ENCODE measurements around the gene IFT122. TPM values are rescaled to one million over a fixed set of nuclear protein-coding genes. Genes with fewer than 3 reads are reported as not detected.
"Not testable (repeated sequence)": the region's sequence is repeated elsewhere in the genome, so short reads cannot be mapped to it uniquely, and the experiment has no call there.

Gene IFT122
- total RNA-seq, 1 donor = 42.3 TPM

DNA sequence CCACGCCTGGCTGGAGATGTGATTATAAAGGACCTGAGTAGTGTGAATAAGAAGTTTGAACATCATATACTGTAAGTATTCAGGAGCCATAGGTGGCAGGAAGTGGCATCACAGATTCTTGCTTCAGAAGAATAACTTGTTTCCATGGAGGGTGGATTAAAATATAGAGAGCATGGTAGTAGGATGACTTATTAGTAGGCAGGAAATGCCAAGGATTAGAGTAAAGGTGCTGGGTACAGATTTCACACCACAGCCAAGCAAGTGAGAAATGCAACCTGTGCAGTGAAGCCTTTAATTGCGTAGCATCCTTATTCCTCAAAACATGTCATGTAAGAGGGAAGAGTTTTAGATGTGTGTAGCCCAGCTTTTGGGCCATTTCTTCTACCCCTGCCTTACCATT, 30.8 kb downstream of the IFT122 start:
- DNase-seq (ENCODE audit: low read depth in 2 of 3, low spot score in 2 of 3) = no peak

DNA sequence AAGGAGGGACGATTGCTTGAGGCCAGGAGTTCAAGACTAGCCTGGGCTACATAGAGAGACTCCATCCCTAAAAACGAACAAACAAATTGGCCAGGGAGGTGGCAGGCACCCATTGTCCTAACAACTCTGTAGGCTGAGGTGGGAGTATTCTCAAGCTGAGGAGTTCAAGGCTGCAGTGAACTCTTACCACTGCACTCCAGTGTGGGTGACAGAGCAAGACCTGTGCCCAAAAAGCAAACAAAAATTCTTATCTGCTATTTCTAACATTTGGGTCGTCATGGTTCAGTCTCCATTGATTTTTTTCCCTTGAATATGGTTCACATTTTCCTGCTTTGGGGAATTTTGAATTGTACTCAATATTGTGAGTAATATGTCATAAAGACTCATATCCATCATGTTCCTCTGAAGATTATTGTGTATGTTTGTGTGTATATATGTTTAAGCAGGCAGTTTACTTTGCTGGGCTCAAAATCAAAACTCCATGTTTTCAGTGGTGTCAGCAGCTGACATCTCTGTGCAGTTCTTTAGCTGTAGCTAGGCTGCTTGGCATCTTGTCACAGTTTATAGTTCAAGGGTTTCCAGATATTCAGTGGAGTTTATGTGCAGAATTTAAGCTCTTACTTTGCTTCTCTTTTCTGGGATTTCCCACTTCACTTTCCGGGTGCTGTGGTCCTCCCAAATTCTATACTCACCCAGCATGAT, 33.2 kb downstream of the IFT122 start:
- no peak for DNase-seq (ENCODE audit: low read depth in 2 of 3, low spot score in 2 of 3)

DNA sequence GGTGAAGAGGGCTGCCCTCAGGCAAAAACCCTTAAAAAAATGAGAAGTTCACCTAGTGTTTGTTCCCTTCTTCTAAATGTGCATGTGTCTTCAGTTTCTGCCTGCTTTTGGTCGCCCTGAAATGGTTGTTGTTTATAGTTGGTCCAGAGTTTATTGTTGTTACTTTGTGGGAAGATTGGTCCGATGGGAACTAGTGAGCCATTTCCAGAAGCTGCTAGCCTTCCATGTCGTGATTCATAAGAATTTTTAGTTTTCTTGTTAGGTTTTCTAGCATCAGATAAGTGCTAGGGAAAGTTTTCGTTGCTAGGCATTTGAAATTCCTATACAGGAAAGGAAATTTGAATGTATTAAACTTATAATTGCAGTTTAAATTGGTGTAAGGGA, 33.7 kb downstream of the IFT122 start:
- no peak for DNase-seq (ENCODE audit: low read depth in 2 of 3, low spot score in 2 of 3)

DNA sequence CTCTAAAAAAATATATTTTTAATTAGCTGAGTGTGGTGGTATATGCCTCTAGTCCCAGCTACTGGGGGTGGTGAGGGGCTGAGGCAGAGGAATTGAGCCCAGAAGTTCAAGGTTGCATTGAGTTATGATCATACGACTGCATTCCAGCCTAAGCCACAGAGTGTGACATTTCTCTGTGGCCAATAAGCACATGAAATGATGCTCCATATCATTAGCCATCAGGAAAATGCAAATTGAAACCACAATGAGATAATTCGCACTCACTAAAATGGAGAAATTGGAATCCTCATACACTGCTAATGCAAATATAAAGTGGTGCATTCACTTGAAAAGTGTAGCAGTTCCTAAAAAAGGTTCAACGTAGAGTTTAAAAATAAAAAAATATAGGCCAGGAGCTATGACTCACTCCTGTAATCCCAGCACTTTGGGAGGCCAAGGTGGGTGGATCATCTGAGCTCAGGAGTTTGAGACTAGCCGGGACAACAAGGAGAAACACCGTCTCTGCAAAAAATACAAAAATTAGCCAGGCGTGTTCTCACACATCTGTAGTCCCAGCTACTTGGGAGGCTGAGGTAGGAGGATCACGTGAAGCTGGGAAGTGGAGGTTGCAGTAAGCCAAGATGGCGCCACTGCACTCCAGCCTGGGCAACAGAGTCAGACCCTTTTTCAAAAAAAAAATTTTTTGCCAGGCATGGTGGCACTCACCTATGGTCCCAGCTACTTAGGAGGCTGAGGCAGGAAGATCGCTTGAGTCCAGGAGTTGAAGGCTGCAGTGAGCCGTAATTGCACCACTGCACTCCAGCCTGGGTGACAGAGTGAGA, 35.2 kb downstream of the IFT122 start:
- no peak for DNase-seq (ENCODE audit: low read depth in 2 of 3, low spot score in 2 of 3)

DNA sequence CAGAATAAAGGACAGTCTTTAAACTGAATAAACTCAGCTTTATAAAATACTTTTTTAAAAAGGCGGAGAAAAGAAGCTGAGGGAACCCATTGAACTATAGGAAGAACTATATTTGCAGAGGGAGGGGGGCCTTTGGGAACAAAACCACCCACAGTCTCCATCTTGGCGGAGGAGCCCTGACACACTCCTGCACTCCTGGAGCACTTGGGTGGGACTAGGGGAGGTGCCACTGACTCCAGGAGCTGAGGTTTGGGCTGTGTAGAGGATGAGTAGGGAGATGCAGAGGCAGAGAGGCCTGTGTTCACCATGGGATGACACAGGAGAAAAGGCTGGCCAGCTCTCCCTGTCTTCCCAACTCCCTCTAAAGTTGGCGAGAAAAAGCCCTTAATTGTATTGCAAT, 35.8 kb downstream of the IFT122 start:
- no peak for DNase-seq (ENCODE audit: low read depth in 2 of 3, low spot score in 2 of 3)

DNA sequence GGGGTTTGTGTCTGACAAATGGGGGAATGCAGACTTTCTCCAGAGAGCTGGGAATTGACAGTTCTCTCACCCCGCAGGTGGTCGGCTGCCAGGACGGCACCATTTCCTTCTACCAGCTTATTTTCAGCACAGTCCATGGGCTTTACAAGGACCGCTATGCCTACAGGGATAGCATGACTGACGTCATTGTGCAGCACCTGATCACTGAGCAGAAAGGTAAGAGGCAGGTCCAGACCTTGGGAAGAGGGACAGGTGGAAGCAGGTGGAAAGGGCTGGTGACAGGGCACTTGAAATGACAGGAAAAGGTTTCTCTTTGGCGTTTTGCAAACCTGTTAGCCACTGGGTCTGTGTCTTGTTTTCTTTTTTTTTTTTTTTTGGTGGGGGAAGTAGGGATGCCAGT, 36.6 kb downstream of the IFT122 start:
- no peak for DNase-seq (ENCODE audit: low read depth in 2 of 3, low spot score in 2 of 3)

DNA sequence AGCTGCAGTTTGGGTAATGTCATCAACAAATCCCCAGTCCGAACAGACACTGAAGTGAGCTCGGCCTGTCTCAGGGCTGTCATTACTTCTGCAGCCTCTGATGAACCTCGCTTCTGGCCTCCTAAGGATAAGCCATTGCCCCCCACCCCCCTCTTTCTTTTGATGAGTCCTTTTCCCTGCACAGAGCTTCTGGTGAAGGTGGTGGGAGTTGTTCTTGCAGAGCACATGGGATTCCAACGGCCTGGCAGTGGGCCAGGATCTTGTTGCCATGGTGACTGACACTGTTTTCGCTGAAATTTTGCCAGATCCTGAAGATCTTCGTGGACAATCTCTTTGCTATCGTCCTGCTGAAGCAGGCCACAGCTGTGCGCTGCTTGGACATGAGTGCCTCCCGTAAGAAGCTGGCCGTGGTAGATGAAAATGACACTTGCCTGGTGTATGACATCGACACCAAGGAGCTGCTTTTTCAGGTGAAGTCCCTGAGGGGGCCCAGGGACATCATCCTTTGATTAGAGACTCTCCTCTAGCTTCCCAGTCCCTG, 41.3 kb downstream of the IFT122 start:
- not testable (repeated sequence) for DNase-seq (ENCODE audit: low read depth in 2 of 3, low spot score in 2 of 3)

DNA sequence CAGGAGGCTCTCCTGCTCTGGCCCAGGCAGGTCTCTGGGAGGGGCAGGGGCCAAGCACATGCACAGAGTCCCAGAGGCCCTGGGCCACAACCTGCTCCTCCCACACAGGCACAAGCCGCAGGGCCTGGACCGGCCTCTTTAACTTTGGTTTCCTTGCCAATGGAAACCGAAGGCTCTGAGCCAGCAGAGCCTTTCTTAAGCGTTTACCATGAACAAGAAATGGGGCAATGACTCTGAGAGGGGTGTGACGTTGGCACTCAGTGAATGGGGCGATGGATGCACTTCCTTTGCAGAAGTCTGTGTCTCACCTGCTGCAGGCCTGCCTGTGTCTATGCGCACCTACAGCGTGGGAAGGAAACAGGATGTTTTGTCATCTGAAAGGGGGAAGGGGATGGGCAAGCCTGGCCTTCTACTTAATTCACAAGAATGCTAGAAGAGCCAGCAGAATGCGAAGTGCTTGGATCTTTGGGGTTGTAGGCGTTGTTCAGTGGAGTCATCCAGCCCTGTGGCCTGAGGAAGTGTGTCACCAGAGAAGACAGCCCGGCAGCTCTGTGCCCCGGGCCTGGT, 41.8 kb downstream of the IFT122 start:
- peak in 1 of 3 donors; percentile 21 for DNase-seq (ENCODE audit: low read depth in 2 of 3, low spot score in 2 of 3)

DNA sequence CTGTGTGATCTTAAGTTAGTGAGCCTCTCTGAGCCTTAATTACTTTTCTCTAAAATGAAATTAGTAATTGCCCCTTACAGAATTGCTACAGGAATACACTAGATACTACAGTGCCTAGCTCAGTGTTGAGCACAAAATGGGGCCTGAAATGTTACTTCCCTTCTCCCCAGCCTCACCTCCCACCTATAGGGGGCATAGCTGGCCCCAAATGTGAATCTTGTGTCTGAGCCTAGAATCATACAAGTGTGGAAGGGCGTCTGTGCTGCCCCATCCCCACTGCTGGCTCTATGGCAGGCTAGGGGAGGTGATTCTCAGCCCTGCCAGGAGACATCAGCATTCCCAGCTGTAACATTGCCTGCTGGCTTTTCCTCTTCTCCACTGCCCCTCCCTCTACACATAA, 42.7 kb downstream of the IFT122 start:
- no peak for DNase-seq (ENCODE audit: low read depth in 2 of 3, low spot score in 2 of 3)

DNA sequence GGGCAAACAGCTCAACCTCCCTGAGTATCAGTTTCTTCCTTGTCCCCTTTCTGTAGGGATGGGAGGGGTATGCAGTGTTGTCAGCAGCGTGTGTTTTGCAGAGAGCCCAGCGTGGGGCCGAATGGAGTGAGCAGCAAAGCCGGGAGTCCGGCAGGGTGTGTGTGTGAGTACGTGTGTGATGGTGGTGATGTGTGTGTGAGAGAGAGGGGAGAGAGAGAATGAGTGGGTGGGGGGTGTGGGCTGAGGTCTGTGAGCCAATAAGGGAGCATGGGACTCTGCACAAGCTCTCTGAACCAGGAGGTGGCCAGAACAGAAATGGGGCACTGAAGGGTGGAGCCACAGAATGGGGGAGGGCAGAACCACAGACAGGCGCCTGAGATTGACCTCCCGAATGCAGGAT, 43.8 kb downstream of the IFT122 start:
- DNase-seq (ENCODE audit: low read depth in 2 of 3, low spot score in 2 of 3) = no peak

DNA sequence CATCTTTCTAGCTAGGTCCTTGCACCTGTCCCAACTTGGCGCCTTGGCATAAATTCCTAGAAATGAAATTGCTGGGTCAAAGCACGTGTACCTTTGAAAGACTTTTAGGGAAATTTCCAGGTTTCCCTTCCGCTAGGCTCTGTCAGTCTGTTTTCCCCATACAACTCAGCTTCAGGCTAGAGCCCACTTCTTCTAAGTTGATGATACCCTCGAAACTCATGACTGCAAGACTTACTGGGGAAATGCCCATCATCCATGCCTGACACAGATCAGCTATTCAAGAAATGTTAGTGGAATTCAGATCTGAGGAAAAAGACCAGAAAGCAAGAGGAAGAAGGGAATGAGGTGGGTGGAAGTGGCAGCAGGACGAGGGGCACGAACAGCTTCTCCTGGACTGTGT, 45.1 kb downstream of the IFT122 start:
- DNase-seq (ENCODE audit: low read depth in 2 of 3, low spot score in 2 of 3) = not testable (repeated sequence)

DNA sequence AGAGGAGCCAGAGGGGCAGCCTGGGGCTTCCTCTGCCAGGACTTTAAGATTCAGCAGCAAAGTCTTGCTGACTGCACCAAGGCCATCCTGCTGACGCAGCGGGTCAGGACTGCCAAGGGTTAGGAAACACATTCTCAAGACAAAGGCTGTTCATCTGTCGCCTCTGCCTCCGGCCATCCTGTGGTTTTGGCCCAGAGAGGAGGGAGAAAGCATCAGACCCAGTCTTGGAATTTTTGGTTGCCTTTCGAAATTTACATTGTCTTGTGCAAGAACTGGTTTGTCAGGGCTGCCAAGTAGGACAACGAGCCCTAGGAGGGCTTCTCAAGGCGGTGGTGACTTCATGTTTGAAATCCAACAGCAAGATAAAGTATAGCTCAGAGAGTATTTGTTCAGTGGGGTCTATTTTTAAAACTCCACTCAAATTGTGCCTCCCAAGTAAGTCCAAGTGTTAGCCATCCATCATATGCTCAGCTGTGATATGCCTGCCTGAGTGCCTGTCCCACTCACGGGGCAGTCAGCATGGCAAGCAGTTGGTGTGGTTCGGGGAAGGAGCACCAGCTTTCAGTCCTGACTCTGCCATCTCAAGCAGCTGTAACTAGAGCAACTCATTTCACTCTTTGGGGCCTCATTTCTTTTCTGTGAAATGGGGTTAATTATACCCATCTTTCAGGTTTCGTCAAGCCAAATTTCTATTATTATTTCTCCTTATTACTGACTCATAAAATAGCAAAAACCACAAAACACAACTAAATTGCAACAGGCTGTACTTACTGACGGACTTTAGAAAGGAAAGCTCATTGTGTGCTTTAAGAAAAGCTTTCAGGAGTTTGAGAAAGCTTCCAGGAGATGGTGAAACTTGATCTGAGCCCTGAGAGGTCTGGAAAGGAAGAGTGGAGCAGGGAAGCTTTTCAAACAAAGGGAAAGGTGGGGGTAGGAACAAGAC, 46.0 kb downstream of the IFT122 start:
- DNase-seq (ENCODE audit: low read depth in 2 of 3, low spot score in 2 of 3) = no peak

DNA sequence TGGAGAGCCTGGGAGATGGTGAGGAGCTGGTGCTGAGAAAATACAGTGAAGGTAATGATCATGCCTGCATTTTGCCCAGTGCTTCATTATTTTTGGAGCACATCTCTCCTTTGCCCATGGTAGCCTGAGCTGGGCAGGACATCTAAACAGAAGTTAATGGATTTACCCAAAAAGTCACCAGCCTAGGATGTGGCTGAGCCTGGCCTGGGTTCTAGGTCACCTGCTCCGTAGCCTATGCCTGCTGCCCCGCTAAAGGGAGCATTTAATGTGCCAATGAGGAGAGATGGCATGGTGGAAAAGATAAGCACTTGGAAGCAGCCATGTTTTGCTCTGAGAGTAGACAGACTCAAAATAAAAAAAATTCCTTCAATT, 46.6 kb downstream of the IFT122 start:
- DNase-seq (ENCODE audit: low read depth in 2 of 3, low spot score in 2 of 3) = no peak

DNA sequence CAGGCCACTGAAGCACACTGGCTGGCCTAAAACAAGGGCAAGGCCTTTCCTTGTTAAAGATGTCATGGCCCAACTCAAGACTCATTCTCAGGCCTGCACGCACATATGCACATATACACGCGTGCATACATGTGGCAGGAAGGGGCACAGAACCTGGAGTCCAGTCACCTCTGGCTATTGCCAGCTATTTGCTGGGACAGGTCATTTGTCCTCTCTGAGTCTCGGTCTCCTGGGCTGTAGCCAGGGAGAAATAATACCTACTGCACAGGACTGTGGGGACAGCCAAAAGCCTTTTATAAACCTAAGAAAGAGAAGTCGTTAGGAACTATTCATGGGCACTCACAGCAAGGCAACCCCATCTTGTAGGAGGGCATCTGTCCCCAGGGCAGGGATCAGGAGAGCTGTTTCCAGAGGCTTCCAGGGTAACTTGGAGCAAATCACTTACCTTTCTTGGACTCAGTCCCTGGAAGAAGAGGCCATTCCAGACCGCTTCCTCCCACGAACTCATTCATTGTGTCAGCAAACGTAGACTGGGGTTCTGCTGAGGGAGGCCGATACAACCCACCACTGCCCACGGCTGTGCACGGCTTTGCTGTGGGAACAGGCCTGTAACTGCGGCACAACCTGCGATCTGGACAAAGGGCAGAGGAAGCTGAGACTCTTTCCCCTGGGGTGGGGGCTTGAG, 47.3 kb downstream of the IFT122 start:
- DNase-seq (ENCODE audit: low read depth in 2 of 3, low spot score in 2 of 3) = no peak

DNA sequence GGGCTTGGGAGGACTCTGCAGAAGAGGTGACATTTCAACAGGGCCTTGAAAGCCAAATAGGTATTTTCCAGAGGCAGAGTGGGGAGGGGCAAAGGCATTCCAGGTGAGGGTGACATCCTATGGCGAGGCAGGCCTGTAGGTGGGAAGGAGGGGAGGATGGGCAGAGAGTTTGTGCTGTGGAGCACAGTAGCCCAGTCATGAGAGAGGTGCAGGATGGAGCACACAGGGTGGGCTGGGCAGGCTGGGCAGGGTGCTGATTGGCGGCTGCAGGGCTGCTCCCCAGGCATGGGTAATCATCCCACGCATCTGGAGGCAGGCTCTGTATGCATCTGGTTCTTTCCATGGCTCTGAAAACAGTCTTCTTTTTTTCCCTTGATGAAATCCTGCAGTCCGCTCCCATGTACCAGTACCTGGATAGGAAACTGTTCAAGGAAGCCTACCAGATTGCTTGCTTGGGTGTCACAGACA, 47.9 kb downstream of the IFT122 start:
- DNase-seq (ENCODE audit: low read depth in 2 of 3, low spot score in 2 of 3) = not testable (repeated sequence)

DNA sequence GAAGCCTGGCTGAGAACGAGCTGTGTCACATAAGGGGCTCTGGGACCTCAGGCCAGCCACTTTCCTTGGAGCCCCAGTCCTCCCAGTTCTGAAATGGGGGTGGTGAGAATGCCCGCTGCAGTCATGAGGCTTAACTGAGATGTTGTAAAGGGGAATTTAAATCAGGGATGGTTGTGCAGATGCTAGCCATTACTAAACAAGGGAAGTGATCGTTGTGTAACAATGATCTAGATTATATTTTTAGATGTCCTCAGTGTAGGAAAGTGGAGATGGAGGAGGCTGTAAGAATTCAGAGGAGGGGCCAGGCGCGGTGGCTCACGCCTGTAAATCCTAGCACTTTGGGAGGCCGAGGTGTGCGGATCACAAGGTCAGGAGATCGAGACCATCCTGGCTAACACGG, 49.2 kb downstream of the IFT122 start:
- DNase-seq (ENCODE audit: low read depth in 2 of 3, low spot score in 2 of 3) = not testable (repeated sequence)

DNA sequence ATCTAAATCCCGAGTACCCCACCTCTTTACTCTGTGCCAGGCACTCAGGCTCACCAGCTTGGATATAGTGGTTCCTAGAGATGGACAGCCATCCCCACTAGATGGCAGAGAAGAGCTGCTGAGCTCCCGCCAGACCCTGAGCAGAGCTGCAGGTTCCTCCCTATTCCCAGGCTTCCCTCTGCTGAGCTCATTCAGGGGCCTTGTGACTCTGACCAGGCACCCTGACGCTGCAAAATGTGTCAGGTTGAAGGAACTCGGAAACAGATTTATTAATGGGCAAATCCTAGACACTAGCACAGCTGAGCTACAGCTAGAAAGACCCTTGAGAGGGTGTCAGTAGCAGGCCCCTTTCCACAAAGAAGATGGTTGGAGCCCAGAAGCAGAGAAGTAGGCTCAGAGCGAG, 50.2 kb downstream of the IFT122 start:
- peak in 2 of 3 donors; percentile 73 to 82 for DNase-seq (ENCODE audit: low read depth in 2 of 3, low spot score in 2 of 3)

DNA sequence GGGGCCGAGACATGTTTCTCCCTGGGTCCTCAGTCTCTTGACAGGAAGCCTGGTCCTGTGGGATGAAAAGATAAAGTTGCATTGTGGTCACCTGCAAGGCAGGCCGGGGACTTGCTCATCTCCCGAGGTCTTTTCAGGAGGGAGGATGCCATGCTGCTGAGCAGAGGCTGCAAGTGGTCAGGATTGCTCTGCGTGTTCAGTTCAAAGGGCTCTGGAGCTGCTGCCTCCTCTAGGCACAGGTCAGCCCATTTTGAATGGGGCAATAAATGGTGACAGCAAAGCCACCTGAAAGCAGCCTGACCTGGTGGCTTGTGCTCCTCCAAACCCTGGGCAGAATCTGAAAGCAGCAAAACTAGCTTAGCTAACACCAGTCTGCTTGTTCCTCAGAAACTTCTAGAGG, 51.1 kb downstream of the IFT122 start:
- not testable (repeated sequence) for DNase-seq (ENCODE audit: low read depth in 2 of 3, low spot score in 2 of 3)

DNA sequence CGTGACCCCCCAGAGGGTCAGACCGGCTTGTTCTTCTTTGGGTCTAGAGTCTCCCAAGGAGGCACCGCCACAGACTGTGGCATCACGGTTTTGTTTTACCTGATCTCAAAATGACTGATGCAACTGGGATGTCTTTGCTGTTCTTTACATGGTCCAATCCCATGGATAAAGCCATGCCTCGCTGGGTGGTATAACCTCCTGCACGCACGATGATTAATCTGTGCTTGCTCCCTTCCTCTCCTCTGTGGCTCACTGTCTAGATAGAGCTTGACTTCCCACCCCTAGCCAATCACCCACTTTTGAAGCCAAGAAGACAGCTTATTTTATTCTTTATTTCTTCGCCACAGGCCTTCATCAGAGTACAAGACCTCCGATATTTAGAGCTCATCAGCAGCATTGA, 51.8 kb downstream of the IFT122 start:
- no peak for DNase-seq (ENCODE audit: low read depth in 2 of 3, low spot score in 2 of 3)

DNA sequence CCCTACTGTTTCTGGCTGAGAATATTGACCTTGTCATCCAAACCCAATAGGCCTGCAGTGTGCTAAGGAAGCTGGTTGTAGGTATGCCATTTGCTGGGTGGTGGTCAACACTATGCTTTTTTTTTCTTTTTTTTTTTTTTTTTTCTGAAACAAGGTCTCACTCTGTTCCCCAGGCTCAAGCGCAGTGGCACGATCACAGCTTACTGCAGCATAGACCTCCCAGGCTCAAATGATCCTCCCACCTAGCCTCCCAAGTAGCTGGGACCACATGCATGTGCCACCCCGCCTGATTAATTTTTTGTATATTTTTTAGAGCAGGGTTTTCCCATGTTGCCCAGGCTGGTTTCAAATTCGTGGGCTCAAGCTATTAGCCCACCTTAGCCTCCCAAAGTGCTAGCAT, 52.7 kb downstream of the IFT122 start:
- no peak for DNase-seq (ENCODE audit: low read depth in 2 of 3, low spot score in 2 of 3)

All from hematopoietic multipotent progenitor cell (in vitro differentiated cells).